H9 (cell line): ENCODE measurements around the gene CST11. TPM values are rescaled to one million over a fixed set of nuclear protein-coding genes. Genes with fewer than 3 reads are reported as not detected.

ENCODE experiments used
- DNase-seq: peaks from one replicate; pipeline ENCODE4 v3.0.0-alpha.2; 2017
- H2AFZ ChIP-seq: one replicate; pipeline ENCODE4 v1.6.1; 2013; ENCODE audit warnings: mild to moderate bottlenecking, low read length, control low read depth, moderate library complexity
- H2AK5ac ChIP-seq: 2 replicates; pipeline ENCODE4 v1.6.1; 2013; ENCODE audit warnings: low read length, control low read depth, mixed read lengths; ENCODE audit not compliant: insufficient read length
- H2BK120ac ChIP-seq: one replicate; pipeline ENCODE4 v1.6.1; 2013; ENCODE audit warnings: low read depth, mild to moderate bottlenecking, low read length, control low read depth, inconsistent platforms; ENCODE audit not compliant: poor library complexity, severe bottlenecking
- H2BK12ac ChIP-seq: 2 replicates; pipeline ENCODE4 v1.6.1; 2013; ENCODE audit warnings: low read length, control low read depth, mixed read lengths, low read depth; ENCODE audit not compliant: insufficient read length
- H2BK15ac ChIP-seq: 2 replicates; pipeline ENCODE4 v1.6.1; 2013; ENCODE audit warnings: low read depth, low read length, control low read depth
- H2BK20ac ChIP-seq: one replicate; pipeline ENCODE4 v1.6.1; 2013; ENCODE audit warnings: low read depth, mild to moderate bottlenecking, low read length, control low read depth, inconsistent platforms; ENCODE audit not compliant: poor library complexity, severe bottlenecking
- H2BK5ac ChIP-seq: 2 replicates; pipeline ENCODE4 v1.6.1; 2013; ENCODE audit warnings: low read length, control low read depth, mixed read lengths; ENCODE audit not compliant: insufficient read length
- H3K14ac ChIP-seq: 2 replicates; pipeline ENCODE4 v1.6.1; 2013; ENCODE audit warnings: low read length, control low read depth; ENCODE audit not compliant: insufficient read depth
- H3K18ac ChIP-seq: 2 replicates; pipeline ENCODE4 v1.6.1; 2013; ENCODE audit warnings: low read depth, mild to moderate bottlenecking, mixed read lengths, low read length, control low read depth; ENCODE audit not compliant: insufficient read length
- H3K23ac ChIP-seq: 2 replicates; pipeline ENCODE4 v1.6.1; 2013; ENCODE audit warnings: low read length, control low read depth, mixed read lengths, low read depth; ENCODE audit not compliant: insufficient read length
- H3K23me2 ChIP-seq: 2 replicates; pipeline ENCODE4 v1.6.1; 2013; ENCODE audit warnings: low read depth, mild to moderate bottlenecking, mixed read lengths, low read length, control low read depth; ENCODE audit not compliant: insufficient read length, poor library complexity, severe bottlenecking
- H3K27ac ChIP-seq: 2 replicates; pipeline ENCODE4 v1.5.1; 2013; ENCODE audit warnings: low read length, control low read depth, mixed read lengths, low read depth; ENCODE audit not compliant: insufficient read length
- H3K27me3 ChIP-seq: 2 replicates; pipeline ENCODE4 v1.6.1; 2013; ENCODE audit warnings: low read length, control low read depth, inconsistent platforms; ENCODE audit not compliant: insufficient read depth
- H3K4ac ChIP-seq: 2 replicates; pipeline ENCODE4 v1.6.1; 2013; ENCODE audit warnings: low read depth, mild to moderate bottlenecking, control low read depth, inconsistent platforms, low read length, moderate library complexity
- H3K4me1 ChIP-seq: 2 replicates; pipeline ENCODE4 v1.6.1; 2013; ENCODE audit warnings: low read length, control low read depth, inconsistent platforms; ENCODE audit not compliant: insufficient read depth
- H3K4me2 ChIP-seq: 2 replicates; pipeline ENCODE4 v1.6.1; 2013; ENCODE audit warnings: low read length, control low read depth, mixed read lengths; ENCODE audit not compliant: insufficient read length, insufficient read depth
- H3K56ac ChIP-seq: 2 replicates; pipeline ENCODE4 v1.6.1; 2013; ENCODE audit warnings: low read depth, mild to moderate bottlenecking, mixed read lengths, low read length, control low read depth; ENCODE audit not compliant: insufficient read length
- H3K79me1 ChIP-seq: 2 replicates; pipeline ENCODE4 v1.6.1; 2013; ENCODE audit warnings: low read depth, mild to moderate bottlenecking, moderate library complexity, low read length, control low read depth, inconsistent platforms; ENCODE audit not compliant: insufficient read depth, poor library complexity, severe bottlenecking
- H3K79me2 ChIP-seq: 2 replicates; pipeline ENCODE4 v1.6.1; 2013; ENCODE audit warnings: low read length, control low read depth, inconsistent platforms; ENCODE audit not compliant: insufficient read depth
- H3K9ac ChIP-seq: 2 replicates; pipeline ENCODE4 v1.6.1; 2013; ENCODE audit warnings: low read length, control low read depth, mixed read lengths; ENCODE audit not compliant: insufficient read length; ENCODE audit errors: extremely low read depth
- H3K9me3 ChIP-seq: one replicate; pipeline ENCODE4 v1.6.1; 2013; ENCODE audit warnings: low read depth, low read length, inconsistent platforms; ENCODE audit not compliant: control insufficient read depth
- H3T11ph ChIP-seq: one replicate; pipeline ENCODE4 v1.6.1; 2013; ENCODE audit warnings: mild to moderate bottlenecking, low read length, control low read depth, inconsistent platforms
- H4K20me1 ChIP-seq: one replicate; pipeline ENCODE4 v1.6.1; 2013; ENCODE audit not compliant: control insufficient read depth, insufficient read length, insufficient read depth
- H4K5ac ChIP-seq: 2 replicates; pipeline ENCODE4 v1.6.1; 2013; ENCODE audit warnings: low read depth, mild to moderate bottlenecking, mixed read lengths, low read length, control low read depth; ENCODE audit not compliant: insufficient read length
- H4K8ac ChIP-seq: replicated peaks from 2 replicates; pipeline ENCODE4 v1.6.1; 2013; ENCODE audit warnings: low read length, control low read depth, mixed read lengths, low read depth; ENCODE audit not compliant: insufficient read length
- H4K91ac ChIP-seq: 2 replicates; pipeline ENCODE4 v1.6.1; 2013; ENCODE audit warnings: low read depth, mild to moderate bottlenecking, moderate library complexity, mixed read lengths, low read length, control low read depth; ENCODE audit not compliant: insufficient read length
- H3K27ac Mint-ChIP-seq, 3 experiments: 2 replicates in 2 of 3; 3 replicates in 1 of 3; pipeline ENCODE4 v1.8.0; 2020 to 2021; ENCODE audit warnings: mixed read lengths in 3 of 3, mild to moderate bottlenecking in 1 of 3, moderate library complexity in 1 of 3
- H3K27me3 Mint-ChIP-seq: 2 replicates; pipeline ENCODE4 v1.8.0; 2021; ENCODE audit warnings: low read depth, mild to moderate bottlenecking, moderate library complexity, mixed read lengths
- H3K36me3 Mint-ChIP-seq, 3 experiments: 2 replicates in 2 of 3; 3 replicates in 1 of 3; pipeline ENCODE4 v1.8.0; 2020 to 2021; ENCODE audit warnings: low read depth in 3 of 3, mixed read lengths in 3 of 3; ENCODE audit not compliant: insufficient read depth in 1 of 3
- H3K4me1 Mint-ChIP-seq, 2 experiments: 2 replicates each; pipeline ENCODE4 v1.8.0; 2020; ENCODE audit warnings: mixed read lengths in 2 of 2
- H3K4me3 Mint-ChIP-seq, 2 experiments: 2 replicates in 1 of 2; 3 replicates in 1 of 2; pipeline ENCODE4 v1.8.0; 2020 to 2021; ENCODE audit warnings: mild to moderate bottlenecking in 2 of 2, mixed read lengths in 2 of 2, moderate library complexity in 1 of 2
- H3K9me3 Mint-ChIP-seq, 2 experiments: 2 replicates in 1 of 2; 3 replicates in 1 of 2; pipeline ENCODE4 v1.8.0; 2020; ENCODE audit warnings: mild to moderate bottlenecking in 2 of 2, mixed read lengths in 2 of 2, moderate library complexity in 1 of 2
- WGBS: extraction: QIAGEN DNeasy Blood & Tissue Kit; methylation state at CpG from one replicate; pipeline ENCODE4 v1.1.7; 2013; ENCODE audit warnings: missing lambda C conversion rate, low lambda C conversion rate, mixed read lengths; ENCODE audit not compliant: insufficient read length; ENCODE audit errors: extremely low coverage; 5-methylcytosine and 5-hydroxymethylcytosine counted together
- total RNA-seq: library from RNA; stranded (reverse); gene quantifications from 2 replicates; pipeline ENCODE4 v1.2.1, GENCODE V29; 2021
- TF ChIP-seq, protein P1 (sequence below): fragments of 200-600 bp; sonication (generic); conservative IDR thresholded peaks from 3 replicates; pipeline ENCODE4 v1.8.0; 2021; ENCODE audit warnings: antibody characterized with exemption, mild to moderate bottlenecking

The CST11 gene
- total RNA-seq, 1 experiment from 2014 or later = not detected

DNA sequence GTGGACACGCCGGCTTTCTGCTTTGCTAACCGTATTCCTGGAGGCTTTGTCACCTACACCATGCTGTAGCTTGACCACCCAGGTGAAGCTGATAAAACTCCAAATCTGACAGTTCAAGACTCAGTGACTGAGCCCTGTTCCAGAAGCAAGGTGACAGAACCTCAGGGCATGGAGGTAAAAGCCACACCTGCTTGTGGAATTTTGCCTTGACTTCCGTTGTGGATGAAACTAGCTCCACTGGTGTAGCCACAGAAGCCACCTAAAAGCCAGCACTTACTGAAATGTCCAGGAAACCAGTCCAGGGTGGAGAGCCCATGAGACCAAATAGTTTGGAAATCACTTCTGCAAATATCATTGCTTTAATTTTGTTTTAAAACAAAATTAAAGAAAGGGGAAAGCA, 49.2 kb upstream of the CST11 start:
- H3K9ac ChIP-seq = no peak overlapping the region
- H2BK15ac ChIP-seq = no peak overlapping the region
- Mint-ChIP-seq H3K4me3 (no peak overlapping the region), H3K9me3 (peaks cover 5 to 8% of the 10 kb centered on the region in 2 experiments; a peak in 4 of 5 replicates), H3K36me3 (peaks cover 1 to 7% (median 2%) of the 10 kb centered on the region in 3 experiments; a peak in 6 of 7 replicates), H3K27me3 (peaks cover 4% of the 10 kb centered on the region), H3K4me1 (peaks cover 22 to 30% of the 10 kb centered on the region in 2 experiments), H3K27ac (no peak overlapping the region)
- H4K91ac ChIP-seq = no peak overlapping the region
- H2AFZ ChIP-seq = no peak overlapping the region
- TF ChIP-seq, protein P1, sequence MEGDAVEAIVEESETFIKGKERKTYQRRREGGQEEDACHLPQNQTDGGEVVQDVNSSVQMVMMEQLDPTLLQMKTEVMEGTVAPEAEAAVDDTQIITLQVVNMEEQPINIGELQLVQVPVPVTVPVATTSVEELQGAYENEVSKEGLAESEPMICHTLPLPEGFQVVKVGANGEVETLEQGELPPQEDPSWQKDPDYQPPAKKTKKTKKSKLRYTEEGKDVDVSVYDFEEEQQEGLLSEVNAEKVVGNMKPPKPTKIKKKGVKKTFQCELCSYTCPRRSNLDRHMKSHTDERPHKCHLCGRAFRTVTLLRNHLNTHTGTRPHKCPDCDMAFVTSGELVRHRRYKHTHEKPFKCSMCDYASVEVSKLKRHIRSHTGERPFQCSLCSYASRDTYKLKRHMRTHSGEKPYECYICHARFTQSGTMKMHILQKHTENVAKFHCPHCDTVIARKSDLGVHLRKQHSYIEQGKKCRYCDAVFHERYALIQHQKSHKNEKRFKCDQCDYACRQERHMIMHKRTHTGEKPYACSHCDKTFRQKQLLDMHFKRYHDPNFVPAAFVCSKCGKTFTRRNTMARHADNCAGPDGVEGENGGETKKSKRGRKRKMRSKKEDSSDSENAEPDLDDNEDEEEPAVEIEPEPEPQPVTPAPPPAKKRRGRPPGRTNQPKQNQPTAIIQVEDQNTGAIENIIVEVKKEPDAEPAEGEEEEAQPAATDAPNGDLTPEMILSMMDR = no peak
- peaks cover 2% of the 10 kb centered on the region; the same call in 1 of the 2 replicates for H3K4me1 ChIP-seq
- H3K14ac ChIP-seq = no peak overlapping the region
- no peak overlapping the region for H3T11ph ChIP-seq
- DNase-seq = no peak
- no peak overlapping the region for H3K4me2 ChIP-seq
- H4K20me1 ChIP-seq = peaks cover 3% of the 10 kb centered on the region
- no peak overlapping the region for H3K4ac ChIP-seq
- no CpG with 5 or more reads among the region's 4 CpGs for WGBS
- no peak overlapping the region for H2AK5ac ChIP-seq
- H4K5ac ChIP-seq = no peak overlapping the region
- H3K79me1 ChIP-seq = no peaks in the 10 kb centered on the region
- no peak overlapping the region for H2BK20ac ChIP-seq
- no peak overlapping the region for H4K8ac ChIP-seq
- no peaks in the 10 kb centered on the region for H3K27me3 ChIP-seq
- H2BK120ac ChIP-seq = no peak overlapping the region
- H2BK12ac ChIP-seq = no peak overlapping the region
- no peak overlapping the region for H3K18ac ChIP-seq
- H3K56ac ChIP-seq = no peak overlapping the region
- no peak overlapping the region for H2BK5ac ChIP-seq
- no peak overlapping the region for H3K23ac ChIP-seq
- no peaks in the 10 kb centered on the region for H3K79me2 ChIP-seq
- H3K9me3 ChIP-seq = no peaks in the 10 kb centered on the region
- no peaks in the 10 kb centered on the region for H3K23me2 ChIP-seq
- H3K27ac ChIP-seq = no peak overlapping the region
